ENCODE measurements around the gene CLDND2.

Gene CLDND2

DNA sequence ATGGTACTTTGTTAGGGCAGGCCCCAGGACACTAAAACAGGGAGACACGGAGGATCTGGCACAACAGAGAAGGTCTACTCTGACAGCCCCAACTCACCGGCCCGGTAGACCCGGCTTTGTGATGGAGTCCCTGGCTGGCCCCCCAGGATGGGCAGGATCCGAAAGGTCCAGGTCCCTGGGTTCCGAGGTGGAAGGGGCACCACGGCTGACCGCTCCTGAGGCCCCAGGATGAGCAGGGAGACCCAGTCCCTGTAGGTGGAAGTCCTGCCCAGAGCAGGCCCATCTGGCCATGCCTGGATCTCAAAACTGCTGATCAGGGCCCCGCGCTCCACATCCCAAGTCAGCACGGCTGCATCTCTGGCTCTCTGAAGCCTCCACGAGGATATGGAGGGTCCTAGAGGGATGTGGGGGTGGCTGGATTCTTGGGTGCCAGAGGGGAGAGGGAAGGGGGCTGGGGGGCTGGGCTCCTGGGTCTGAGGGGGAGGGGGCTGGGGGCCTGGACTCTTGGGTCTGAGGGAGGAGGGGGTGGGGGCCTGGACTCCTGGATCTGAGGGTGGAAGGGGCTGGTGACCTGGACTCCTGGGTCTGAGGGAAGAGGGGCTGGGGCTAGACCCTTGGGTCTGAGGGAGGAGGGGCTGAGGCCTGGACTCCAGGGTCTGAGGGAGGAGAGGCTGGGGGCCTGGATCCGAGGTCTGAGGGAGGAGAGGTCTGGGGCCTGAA is 31.5 kb downstream of the CLDND2 start:
- no peak for FAIRE-seq
- no peak for DNase-seq (ENCODE audit: insufficient read length, low spot score)

DNA sequence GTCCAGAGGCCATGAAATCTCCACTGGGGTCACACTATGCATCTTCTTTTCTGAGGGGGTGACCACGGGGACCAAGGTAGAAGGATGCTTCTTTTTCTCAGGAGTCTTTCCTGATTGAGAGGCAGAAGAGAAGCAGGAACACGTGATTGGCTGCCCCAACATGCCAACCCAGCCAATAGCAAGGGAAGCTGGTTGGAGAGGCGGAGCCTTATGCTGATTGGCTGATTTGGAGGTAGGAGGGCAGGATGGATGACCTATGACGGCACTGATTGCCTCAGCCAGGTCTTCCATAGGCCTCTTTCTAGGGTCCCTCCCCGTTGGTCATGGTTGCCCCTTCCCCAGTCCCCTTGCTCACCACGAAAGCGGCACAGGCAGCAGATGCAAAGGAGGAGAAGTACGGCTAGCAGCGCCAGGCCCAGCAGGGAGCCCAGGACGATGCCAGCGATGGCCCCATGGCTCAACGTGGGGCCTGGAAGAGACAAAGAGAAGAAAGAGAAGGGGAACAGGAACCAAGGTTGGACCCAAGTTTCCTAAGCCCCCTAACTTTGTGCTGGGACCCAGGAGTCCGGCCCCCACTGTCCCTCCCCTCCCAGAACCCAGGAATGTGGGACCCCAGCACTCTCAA is 34.9 kb downstream of the CLDND2 start:
- DNase-seq (ENCODE audit: insufficient read length, low spot score): no peak
- FAIRE-seq: no peak

DNA sequence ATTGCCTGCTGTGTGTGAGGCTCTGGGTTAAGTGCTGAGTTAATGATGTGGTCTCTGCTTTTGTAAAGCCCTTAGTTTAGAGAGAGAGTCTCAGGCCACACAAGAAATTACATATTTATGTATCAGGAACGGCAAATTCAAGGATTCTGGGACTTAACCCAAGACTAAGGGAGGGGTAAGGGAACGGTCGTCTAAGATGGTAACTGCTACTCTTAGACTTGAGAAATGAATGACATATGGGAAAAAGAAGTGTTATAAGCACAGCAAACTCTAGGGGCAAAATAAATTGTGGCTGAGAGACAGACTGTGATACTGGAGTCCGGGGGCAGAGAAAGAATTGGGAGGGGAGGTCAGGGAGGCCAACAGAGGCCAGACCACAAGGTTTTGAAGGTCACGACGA is 37.1 kb downstream of the CLDND2 start:
- FAIRE-seq: no peak
- DNase-seq (ENCODE audit: insufficient read length, low spot score): no peak

DNA sequence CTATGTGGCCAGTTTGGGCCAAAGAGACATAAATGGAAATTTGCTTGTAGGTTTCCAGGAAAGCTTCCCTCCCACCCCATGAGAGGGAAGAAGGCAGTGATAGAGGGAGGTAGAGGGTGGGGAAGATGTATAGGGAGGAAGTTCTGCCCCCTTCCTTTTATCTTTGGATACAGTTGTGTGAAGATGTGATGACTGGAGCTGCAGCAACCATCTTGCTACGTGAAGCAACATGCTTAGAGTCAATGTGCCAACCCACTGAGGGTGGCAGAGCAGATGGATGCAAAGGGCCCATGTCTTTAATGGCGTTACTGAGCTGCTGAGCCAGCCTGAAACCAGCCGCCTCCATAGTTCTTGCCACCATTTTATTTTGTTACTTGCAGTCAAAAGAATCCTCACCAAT is 37.6 kb downstream of the CLDND2 start:
- no peak for DNase-seq (ENCODE audit: insufficient read length, low spot score)
- no peak for FAIRE-seq

DNA sequence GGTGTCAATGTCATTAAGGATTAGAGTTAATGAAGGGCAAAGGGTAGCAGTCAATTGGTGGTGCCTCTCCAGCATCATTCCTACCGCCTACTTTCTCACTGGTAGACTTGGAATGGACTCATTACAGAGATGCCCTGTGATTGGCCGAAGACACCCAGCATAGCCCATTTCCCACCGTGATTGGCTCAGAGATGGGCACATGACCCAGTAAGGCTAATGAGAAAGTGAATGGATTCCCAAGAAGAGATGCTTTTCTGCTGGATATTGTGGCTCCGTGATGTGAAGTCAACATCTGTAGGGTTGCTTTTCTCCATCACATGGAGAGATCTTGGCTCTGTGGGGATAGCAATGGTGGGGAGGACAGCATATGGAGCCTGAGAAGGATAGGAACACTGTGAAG is 38.4 kb downstream of the CLDND2 start:
- FAIRE-seq (no peak), DNase-seq (ENCODE audit: insufficient read length, low spot score) (no peak)

DNA sequence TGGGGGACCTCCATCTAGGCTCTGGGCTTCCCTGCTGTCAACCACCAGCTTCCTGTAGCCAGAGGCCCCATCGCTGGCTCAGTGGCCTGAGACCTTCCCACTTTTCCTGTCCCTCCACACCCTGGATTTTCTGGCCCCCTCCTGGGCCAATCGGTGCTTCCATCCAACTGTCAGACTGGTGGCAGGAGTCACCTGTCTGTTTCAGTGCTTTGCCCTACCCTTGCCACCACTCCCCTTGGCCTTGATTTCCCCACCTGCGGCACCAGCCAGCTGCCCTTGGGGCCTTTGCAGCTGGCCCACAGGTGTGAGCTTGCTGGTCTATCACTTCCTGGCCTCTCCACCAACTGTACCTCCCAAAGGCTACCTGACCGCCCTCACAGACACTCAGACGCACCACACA is 39.4 kb downstream of the CLDND2 start:
- DNase-seq (ENCODE audit: insufficient read length, low spot score) (no peak), FAIRE-seq (no peak)

DNA sequence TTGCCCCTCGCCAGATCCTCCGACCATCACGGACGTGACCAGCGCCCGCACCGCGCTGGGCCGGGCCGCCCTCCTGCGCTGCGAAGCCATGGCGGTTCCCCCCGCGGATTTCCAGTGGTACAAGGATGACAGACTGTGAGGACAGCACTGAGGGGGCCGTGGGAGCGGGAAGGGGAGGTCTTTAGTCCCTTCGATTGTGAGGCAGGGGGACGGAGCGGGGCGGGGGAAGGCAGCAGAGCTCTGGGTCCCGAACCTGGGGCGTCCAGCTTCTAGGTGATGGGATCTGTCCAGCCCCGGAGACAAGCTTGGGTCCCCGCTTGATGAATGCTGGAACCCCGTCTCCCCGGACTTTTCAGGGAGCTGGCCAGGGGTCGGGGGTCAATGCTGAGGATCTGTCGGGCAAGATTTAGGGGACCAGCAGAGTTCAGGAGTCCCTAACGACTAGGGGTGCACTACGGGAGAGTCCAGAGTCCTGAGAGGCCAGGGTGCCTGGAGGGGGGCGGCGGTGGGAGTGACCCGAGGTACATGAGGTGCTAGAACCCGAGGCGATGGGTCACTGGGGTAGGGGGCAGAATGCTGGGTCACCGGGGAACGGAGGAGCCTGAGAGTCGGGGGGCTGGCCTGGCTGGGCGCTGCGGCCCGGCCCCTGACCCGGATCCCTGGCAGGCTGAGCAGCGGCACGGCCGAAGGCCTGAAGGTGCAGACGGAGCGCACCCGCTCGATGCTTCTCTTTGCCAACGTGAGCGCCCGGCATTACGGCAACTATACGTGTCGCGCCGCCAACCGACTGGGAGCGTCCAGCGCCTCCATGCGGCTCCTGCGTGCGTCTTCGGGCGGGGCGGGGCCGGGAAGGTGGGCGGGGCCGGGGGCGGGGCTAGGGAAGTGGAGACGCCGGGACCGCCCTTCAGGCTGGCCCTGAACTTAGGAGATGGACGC is 41.5 kb downstream of the CLDND2 start:
- FAIRE-seq (no peak), DNase-seq (ENCODE audit: insufficient read length, low spot score) (peak; percentile 53)

DNA sequence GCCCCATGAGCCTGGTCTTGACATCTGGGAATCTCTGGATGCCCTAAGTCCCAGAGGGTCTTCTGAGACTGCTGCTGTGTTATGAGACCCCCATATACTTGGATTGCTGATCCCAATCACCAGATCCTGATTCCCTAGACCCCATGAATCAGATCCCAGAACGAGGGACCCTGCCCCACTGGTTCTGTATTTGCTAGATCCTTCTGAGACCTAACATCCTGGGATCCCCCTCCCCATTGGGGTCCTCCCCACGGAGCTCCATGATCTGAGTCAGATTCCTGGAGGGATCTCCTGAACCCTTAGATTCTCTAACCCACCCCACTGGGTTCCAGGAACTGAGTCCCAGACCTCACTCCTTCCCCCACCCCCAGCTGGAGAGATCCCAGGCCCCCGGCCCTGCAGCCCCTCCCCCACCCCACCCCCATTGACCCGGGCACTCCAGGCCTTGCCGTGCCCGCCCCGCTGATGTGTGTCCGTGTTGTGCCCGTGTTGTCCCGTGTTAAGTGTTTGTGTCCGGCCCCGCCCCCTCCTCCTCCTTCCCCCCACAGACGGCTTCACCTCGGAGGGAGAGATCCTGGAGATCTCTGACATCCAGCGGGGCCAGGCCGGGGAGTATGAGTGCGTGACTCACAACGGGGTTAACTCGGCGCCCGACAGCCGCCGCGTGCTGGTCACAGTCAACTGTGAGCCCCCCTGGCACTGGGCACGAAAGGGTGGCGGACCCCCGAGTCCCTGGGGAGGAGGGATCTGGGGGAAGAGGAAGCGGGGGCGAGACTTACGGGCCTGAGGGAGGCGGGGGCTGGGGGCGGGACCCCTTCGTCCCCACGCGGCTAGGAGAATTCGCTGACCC is 42.4 kb downstream of the CLDND2 start:
- DNase-seq (ENCODE audit: insufficient read length, low spot score) (no peak), FAIRE-seq (no peak)

DNA sequence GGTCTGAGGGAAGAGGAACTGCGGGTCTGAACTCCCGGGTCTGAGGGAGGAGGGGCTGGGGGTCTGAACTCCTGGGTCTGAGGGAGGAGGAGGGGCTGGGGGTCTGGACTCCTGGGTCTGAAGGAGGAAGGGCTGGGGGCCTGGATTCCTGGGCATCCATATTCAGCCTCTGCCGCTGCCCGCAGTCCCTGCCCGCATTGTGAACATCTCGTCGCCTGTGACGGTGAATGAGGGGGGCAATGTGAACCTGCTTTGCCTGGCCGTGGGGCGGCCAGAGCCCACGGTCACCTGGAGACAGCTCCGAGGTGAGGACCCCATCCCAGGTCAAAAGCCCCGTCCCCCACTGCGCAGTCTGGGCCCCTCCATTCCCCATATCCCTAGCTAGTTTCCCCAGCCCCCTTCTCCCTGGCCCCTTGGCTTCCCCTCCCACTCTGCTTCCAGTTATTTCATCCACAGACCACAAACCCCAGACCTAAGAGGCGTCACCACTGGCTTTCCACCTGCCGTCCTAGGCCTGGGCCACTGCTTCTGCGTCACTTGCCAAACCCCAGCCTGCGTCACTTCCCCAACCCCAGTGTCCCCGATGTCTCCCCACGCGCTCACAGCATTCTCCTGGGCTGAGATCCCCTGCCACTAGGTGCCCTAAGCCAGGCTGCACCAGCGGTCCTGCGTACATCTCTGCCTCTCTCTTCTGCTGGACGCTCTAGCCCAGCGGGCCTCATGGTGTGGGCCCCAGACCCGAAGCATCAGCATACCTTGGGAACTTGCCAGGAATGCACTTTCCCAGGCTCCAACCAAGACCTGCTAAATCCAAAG is 43.4 kb downstream of the CLDND2 start:
- DNase-seq (ENCODE audit: insufficient read length, low spot score): no peak
- no peak for FAIRE-seq

DNA sequence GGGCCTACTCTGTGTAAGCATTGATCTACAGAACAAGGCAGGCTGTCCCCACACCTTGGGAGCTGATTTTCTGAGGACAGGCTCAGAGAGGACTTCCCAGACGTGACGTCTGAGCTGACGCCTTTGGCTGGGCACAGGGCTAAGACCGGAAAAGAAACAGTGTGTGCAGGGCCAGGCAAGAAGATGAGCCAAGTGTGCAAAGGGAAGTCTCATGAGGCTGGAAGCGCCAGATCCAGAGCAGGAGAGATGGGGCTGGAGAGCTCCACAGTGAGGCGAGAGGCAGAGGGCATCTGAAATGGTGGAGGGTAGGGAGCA is 44.7 kb downstream of the CLDND2 start:
- DNase-seq (ENCODE audit: insufficient read length, low spot score): no peak
- no peak for FAIRE-seq

DNA sequence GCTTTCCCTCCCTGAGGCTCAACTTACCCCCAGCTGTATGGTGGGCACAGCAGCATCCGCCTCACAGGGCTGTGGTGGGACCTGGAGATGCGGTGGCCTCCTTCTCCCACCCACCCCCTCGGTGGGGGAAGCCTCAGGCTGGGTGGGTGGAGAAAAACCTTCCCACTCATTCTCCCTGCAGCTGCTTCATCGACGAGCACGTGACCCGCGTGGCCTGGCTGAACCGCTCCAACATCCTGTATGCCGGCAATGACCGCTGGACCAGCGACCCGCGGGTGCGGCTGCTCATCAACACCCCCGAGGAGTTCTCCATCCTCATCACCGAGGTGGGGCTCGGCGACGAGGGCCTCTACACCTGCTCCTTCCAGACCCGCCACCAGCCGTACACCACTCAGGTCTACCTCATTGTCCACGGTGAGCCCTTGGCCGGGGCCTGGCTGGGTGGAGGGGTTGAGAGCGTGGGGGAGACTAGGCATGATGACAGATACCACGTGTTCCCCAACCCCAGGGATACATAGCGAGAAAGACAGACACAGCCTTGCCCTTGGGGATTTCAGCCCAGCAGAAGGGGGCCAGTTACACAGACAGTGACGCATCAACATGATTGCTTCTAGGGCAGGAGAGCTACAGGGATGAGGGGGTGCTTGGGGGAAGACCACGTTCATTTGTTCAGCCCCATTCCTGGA is 45.2 kb downstream of the CLDND2 start:
- no peak for FAIRE-seq

DNA sequence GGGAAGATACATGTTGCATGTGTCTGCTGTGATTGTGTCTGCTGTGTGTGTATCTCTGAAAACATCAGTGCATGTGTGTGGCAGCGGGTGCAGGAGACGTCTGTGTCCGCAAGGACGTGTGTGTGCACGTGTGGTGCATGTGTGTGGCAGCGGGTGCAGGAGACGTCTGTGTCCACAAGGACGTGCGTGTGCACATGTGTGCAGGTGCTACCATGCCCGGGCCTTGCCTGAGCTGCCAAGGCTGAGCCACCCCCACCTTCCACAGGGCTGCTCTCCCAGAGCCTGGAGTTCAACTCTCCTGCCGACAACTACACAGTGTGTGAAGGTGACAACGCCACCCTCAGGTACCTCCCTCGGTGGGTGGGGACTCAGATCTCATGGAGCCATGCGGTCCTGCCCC is 47.0 kb downstream of the CLDND2 start:
- FAIRE-seq: no peak
- no peak for DNase-seq (ENCODE audit: insufficient read length, low spot score)

More for the DNA sequence above, 45.2 kb downstream of the CLDND2 start:
- no peak for DNase-seq (ENCODE audit: insufficient read length, low spot score)

DNA sequence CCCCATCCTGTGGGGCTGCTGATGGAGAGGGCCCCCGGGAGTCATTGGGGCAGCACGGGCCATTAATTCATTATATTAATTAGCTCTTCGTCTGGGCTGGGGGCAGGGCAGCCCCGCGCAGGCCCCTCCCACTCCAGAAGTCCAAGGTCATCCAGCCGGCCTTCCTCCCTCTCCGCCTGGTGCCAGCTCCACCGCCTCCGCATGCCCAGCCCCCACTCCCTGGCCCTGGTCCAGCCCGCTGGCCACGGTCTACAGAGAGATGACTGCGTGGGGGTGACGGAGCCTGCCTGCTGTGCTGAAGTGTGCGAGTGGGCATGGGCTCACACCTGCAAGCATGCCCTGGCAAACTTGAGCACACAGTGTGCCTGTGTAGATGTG is 48.5 kb downstream of the CLDND2 start:
- no peak for FAIRE-seq

DNA sequence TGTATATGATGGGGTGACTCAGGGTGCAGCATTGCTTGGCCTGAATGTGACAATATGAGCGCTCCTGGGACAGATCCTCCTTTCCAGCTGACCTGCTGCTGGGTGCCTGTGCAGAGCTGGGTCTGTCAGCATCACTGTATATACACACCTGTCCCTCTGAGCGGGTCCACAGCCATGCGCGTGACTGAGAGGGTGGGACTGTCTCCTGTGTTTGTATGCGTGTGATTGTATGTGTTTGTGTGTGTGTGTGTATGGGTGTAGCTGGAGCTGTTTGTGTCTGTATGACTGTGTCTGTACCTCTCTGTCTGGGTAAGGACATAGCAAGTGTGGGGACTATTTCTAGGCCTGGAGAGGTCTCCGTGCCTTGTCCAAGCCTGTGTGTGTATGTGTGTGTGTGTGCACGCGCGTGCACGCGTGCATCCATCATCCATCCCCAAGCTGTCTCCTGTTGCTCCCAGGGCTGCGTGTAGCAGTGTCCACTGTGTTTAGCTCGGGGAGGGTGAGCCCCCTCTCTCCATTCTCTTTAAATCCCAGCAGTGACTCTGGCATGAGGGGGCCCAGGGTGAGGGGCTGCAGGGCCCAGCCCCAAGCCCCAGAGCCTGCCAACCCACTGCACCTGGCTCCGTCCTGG is 49.0 kb downstream of the CLDND2 start:
- FAIRE-seq: no peak
- DNase-seq (ENCODE audit: insufficient read length, low spot score): no peak

More for the DNA sequence above, 48.5 kb downstream of the CLDND2 start:
- DNase-seq (ENCODE audit: insufficient read length, low spot score): no peak

DNA sequence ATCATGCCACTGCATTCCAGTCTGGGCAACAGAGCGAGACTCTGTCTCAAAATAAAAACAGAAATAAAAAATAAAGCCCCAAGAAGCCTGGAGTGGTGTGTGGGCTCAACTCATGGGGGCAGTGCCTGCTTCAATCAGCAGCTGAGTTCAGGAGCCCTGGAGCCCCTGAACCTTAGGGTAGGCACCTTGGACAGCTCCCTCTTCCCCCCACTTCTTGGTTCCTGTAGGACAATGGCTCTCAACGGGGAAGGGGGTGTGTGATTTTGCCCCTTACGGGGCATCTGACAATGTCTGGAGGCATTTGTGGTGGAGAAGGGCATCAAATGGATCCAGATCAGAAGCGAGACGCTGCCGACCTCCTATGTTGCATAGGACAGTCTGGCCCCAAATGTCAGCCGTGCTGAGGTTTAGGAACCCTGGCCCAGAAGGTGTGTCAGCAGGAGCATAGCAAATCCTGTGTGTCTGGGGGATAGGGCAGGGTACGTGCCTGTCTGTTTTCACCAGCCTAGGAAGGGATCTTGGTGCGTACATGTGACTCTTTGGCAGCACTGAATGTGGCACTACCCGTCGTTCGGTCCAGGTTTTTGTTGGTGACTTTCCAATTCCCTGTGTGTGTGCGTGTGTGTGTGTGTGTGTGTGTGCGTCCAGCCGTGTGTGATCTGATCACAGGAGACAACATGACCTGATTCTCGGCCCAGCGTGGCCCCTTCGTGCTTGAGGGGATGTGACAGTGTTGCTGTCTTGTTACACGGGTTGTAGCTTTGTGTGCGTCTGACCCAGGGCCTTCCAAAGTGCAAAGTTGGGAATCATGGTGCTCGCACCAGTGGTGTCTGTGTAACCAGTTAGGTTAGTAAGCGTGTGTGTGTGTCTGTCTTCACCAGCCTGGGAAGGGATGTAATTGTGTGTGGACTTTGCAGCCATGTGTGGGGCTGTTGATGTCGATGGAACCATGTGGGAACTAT is 49.8 kb downstream of the CLDND2 start:
- no peak for FAIRE-seq

DNA sequence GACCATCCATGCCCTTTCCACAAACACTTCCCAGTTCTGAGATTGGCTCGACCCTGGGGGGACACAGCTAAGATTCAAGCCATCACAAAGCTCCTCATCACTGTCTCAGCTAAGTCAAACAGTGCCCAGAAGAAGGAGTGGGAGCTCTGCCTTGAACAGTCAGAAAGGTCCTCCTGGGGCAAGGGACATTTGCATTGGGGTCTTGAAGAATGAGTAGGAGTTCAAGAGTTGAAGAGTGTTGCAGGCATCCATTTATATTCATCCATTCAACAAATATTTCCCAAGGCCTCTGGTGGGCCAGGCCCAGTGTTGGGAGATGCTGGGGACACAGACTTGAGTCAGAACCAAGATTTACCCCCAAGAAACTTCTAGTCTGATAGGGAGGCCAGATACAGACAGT is 50.8 kb downstream of the CLDND2 start:
- no peak for FAIRE-seq
- DNase-seq (ENCODE audit: insufficient read length, low spot score): no peak

More for the DNA sequence above, 49.8 kb downstream of the CLDND2 start:
- no peak for DNase-seq (ENCODE audit: insufficient read length, low spot score)

DNA sequence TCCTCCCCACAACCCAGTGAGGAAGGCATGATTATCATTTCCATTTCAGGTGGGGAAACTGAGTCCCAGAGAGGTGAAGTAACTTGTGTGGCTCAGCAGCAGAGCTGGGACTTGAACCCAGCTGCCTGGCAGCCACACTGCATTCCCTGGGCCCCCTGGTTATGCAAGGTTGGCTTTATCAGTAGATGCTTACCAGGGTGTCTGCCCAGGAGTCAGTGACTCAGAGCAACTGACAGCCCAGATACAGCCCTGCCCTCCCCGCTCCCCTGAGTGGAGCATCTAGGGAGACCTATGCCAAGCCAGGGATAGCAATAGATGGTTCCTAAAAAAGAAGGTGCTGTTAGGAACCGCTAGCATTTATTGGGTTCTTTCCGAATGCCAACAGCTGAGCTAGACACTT is 51.4 kb downstream of the CLDND2 start:
- no peak for DNase-seq (ENCODE audit: insufficient read length, low spot score)
- FAIRE-seq: no peak
